Hepatocyte (in vitro differentiated cells): ENCODE data around the gene ZBED4. TPM values are rescaled to one million over a fixed set of nuclear protein-coding genes. Genes with fewer than 3 reads are reported as not detected.

Source experiments
- DNase-seq: peaks from one replicate; pipeline ENCODE4 v3.0.0-alpha.2; 2016; ENCODE audit warnings: low spot score
- H2AFZ ChIP-seq: fragments of 200-600 bp; sonication (generic); 2 replicates; pipeline ENCODE4 v1.6.0; 2016; ENCODE audit warnings: antibody characterized with exemption, mild to moderate bottlenecking
- H3K27ac ChIP-seq: fragments of 200-600 bp; sonication (generic); 2 replicates; pipeline ENCODE4 v1.5.1; 2016; ENCODE audit warnings: mild to moderate bottlenecking
- H3K27me3 ChIP-seq: fragments of 200-600 bp; sonication (generic); 2 replicates; pipeline ENCODE4 v1.6.1; 2016
- H3K36me3 ChIP-seq: fragments of 200-600 bp; sonication (generic); replicated peaks from 2 replicates; pipeline ENCODE4 v1.5.1; 2016; ENCODE audit warnings: low read depth; ENCODE audit not compliant: insufficient read depth
- H3K4me1 ChIP-seq: fragments of 200-600 bp; sonication (generic); 2 replicates; pipeline ENCODE4 v1.5.1; 2016; ENCODE audit warnings: mild to moderate bottlenecking, moderate library complexity; ENCODE audit not compliant: insufficient read depth
- H3K4me2 ChIP-seq: fragments of 200-600 bp; sonication (generic); 2 replicates; pipeline ENCODE4 v1.6.0; 2016
- H3K4me3 ChIP-seq: fragments of 200-600 bp; sonication (generic); 2 replicates; pipeline ENCODE4 v1.5.1; 2016; ENCODE audit warnings: mild to moderate bottlenecking
- H3K79me2 ChIP-seq: fragments of 200-600 bp; sonication (generic); 2 replicates; pipeline ENCODE4 v1.6.0; 2017; ENCODE audit warnings: mild to moderate bottlenecking
- H3K9me2 ChIP-seq: fragments of 200-600 bp; sonication (generic); replicated peaks from 2 replicates; pipeline ENCODE4 v1.6.0; 2017; ENCODE audit warnings: mild to moderate bottlenecking; ENCODE audit not compliant: insufficient read depth
- H3K9me3 ChIP-seq: fragments of 200-600 bp; sonication (generic); 2 replicates; pipeline ENCODE4 v1.5.1; 2016; ENCODE audit warnings: low read depth, mild to moderate bottlenecking
- H4K20me1 ChIP-seq: fragments of 200-600 bp; sonication (generic); 2 replicates; pipeline ENCODE4 v1.6.0; 2016; ENCODE audit warnings: mild to moderate bottlenecking; ENCODE audit not compliant: insufficient read depth, poor library complexity, severe bottlenecking
- EZH2 ChIP-seq: fragments of 200-600 bp; sonication (generic); IDR thresholded peaks from 2 replicates; pipeline ENCODE4 v1.6.1; 2016; ENCODE audit warnings: antibody characterized with exemption, mild to moderate bottlenecking, borderline replicate concordance
- EZH2phosphoT487 ChIP-seq: fragments of 200-600 bp; sonication (generic); IDR thresholded peaks from one replicate; pipeline ENCODE4 v1.6.1; 2018; ENCODE audit warnings: antibody characterized with exemption, mild to moderate bottlenecking, low read depth, moderate library complexity; ENCODE audit not compliant: unreplicated experiment, severe bottlenecking
- WGBS: methylation state at CpG from one replicate; pipeline ENCODE4 v1.1.6; 2016; ENCODE audit warnings: low lambda C conversion rate; ENCODE audit errors: missing lambda C conversion rate; 5-methylcytosine and 5-hydroxymethylcytosine counted together
- polyA plus RNA-seq: library from polyadenylated mRNA; unstranded; fragments of >200 nt; fragmentation: Nextera tagmentation; extraction: Ambion mirVana; gene quantifications from 2 replicates; pipeline ENCODE4 v1.2.1, GENCODE V29; 2016
- total RNA-seq: library from RNA; depleted of rRNA; stranded (reverse); fragments of >200 nt; gene quantifications from 2 replicates; pipeline ENCODE4 v1.2.3, GENCODE V29; 2014
- TF ChIP-seq, protein P1 (sequence below): fragments of 200-600 bp; sonication (generic); IDR thresholded peaks from 2 replicates; pipeline ENCODE4 v1.5.1; 2016; ENCODE audit warnings: antibody characterized with exemption, mild to moderate bottlenecking; ENCODE audit not compliant: poor library complexity

ZBED4 gene
- total and polyA plus RNA-seq, 2 experiments from 2014 or later = 14.9 to 16.3 TPM

DNA sequence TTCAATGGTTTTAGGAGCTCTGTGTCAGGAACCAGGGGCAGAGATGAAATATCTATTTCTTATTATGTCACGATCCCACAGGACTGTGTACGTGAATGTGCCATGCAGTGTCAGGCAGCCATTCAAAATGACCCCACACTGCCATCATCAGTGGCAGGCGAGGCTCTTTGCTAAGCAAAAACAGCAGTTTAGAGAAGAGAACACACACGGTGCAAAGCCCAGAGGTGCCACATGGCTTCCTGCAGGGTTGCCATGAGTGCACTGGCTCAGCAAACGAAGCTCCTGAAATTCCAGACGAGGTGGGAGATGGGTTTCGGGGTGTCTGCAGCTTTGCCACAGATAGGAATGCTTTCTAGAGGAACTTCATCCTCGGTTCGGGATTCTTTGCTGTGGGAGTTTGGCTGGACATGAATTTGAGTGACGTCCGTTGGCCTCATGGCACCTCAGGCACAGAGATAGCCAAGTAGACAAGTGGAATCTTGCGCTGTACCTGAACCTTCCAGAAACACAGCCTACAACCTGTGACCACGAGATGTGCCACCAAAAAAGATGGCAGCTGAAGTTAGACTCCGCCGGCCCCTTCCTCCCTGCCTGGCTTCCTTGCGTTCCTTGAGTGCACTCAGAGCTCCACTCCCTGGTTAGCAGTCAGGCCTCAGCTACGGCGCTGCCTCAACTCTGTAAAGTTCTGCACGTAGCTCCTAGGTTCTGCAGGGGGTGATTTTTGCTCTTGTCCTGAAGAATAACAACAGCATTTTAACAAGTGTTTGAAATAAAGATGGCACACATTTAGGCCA, 7.8 kb upstream of the ZBED4 start:
- H3K27me3 ChIP-seq = peaks cover 64% of the 10 kb centered on the region

DNA sequence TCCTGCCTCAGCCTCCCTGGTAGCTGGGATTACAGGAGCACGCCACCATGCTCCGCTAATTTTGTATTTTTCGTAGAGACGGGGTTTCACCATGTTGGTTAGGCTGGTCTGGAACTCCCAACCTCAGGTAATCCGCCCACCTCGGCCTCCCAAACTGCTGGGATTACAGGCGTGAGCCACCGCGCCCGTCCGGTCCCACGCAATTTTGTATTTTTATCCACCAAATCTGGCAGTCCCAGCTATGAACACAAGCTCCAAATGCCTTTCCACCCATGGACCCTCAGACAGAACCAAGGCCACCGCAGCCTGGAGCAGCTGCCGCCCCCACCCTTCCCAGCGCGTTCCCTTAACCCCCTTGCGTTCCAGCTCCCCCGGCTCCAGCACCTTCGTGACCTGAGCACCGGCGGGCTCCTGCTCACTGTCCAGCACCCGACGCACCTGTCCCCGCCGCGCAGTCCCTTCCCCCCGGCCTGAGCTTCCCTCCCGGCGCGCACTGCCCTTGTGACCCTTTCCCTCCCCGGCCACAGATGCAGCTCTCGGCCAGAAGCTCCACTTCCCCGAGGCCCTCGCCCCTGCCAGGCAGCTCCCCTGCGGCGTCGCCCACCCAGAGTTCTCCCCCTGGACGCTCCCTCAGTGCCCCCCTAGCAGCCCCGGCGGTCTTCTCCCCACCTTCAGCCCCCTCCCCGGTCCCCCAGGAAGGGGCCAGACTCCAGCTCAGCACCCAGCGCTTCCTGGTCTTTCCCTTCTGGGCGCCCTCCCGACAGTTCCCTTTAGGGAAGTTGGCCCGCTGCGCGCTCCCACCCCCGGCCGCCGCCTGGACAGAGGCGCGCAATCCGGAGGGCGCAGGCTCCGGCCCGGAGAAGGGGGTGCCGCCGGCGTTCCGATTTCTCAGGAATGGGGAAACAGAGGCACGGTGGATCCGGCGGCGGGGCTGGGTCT, 5.6 kb upstream of the ZBED4 start:
- H3K4me3 ChIP-seq = peak overlapping the region; percentile 42
- no peaks in the 10 kb centered on the region for H4K20me1 ChIP-seq
- no peak overlapping the region for H3K27ac ChIP-seq
- H2AFZ ChIP-seq = peak overlapping the region; percentile 66
- WGBS = 27% methylated on average over 34 of the region's 64 CpGs
- no peak for DNase-seq
- peaks cover 64% of the 10 kb centered on the region for H3K27me3 ChIP-seq
- no peaks in the 10 kb centered on the region for H3K9me3 ChIP-seq
- no peaks in the 10 kb centered on the region for H3K9me2 ChIP-seq
- H3K4me2 ChIP-seq = peak overlapping the region; percentile 98
- no peaks in the 10 kb centered on the region for H3K36me3 ChIP-seq
- H3K79me2 ChIP-seq = no peaks in the 10 kb centered on the region
- peaks cover 16% of the 10 kb centered on the region for H3K4me1 ChIP-seq
- TF ChIP-seq, protein P1, sequence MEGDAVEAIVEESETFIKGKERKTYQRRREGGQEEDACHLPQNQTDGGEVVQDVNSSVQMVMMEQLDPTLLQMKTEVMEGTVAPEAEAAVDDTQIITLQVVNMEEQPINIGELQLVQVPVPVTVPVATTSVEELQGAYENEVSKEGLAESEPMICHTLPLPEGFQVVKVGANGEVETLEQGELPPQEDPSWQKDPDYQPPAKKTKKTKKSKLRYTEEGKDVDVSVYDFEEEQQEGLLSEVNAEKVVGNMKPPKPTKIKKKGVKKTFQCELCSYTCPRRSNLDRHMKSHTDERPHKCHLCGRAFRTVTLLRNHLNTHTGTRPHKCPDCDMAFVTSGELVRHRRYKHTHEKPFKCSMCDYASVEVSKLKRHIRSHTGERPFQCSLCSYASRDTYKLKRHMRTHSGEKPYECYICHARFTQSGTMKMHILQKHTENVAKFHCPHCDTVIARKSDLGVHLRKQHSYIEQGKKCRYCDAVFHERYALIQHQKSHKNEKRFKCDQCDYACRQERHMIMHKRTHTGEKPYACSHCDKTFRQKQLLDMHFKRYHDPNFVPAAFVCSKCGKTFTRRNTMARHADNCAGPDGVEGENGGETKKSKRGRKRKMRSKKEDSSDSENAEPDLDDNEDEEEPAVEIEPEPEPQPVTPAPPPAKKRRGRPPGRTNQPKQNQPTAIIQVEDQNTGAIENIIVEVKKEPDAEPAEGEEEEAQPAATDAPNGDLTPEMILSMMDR = no peak
- TF ChIP-seq EZH2 (no peak), EZH2phosphoT487 (peak; percentile 41)

More for the DNA sequence above, 7.8 kb upstream of the ZBED4 start:
- no peak for DNase-seq
- H3K9me2 ChIP-seq = no peaks in the 10 kb centered on the region
- peaks cover 9% of the 10 kb centered on the region for H3K4me1 ChIP-seq
- WGBS = 85% methylated on average over 19 of the region's 19 CpGs
- no peak overlapping the region for H3K27ac ChIP-seq
- no peak overlapping the region for H3K4me2 ChIP-seq
- H3K79me2 ChIP-seq = no peaks in the 10 kb centered on the region
- H4K20me1 ChIP-seq = no peaks in the 10 kb centered on the region
- H3K4me3 ChIP-seq = no peak overlapping the region
- no peak for TF ChIP-seq EZH2
- no peak for TF ChIP-seq EZH2phosphoT487
- TF ChIP-seq, protein P1 = no peak
- H3K9me3 ChIP-seq = no peaks in the 10 kb centered on the region
- no peak overlapping the region for H2AFZ ChIP-seq
- H3K36me3 ChIP-seq = no peaks in the 10 kb centered on the region

DNA sequence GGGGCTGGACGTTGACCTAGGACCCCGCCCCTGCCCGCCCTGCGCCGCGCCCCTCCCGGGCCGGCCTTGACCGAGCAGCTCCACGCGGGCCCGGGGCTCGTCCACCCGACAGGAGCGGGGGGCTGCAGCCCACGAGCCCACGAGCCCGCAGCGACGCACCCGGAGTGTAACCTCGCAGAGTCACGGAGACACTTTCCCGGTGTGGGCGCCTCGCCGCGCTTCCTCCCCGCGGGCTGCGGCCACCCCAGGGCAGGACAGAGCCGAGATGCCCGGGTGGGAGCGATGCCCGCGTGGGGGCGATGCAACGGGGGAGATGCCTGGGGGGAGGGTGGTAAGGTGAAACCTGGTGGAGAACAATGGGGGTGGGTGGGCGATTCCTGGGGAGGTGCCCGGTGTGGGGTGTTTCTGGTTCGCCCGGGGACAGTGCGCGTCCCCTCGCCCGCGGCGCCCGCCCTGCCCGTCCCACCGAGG, 4.9 kb upstream of the ZBED4 start:
- no peaks in the 10 kb centered on the region for H3K9me3 ChIP-seq
- H3K27ac ChIP-seq = no peak overlapping the region
- peaks cover 64% of the 10 kb centered on the region for H3K27me3 ChIP-seq
- H3K79me2 ChIP-seq = no peaks in the 10 kb centered on the region
- H3K36me3 ChIP-seq = no peaks in the 10 kb centered on the region
- peak overlapping the region; percentile 66 for H2AFZ ChIP-seq
- peak overlapping the region; percentile 98 for H3K4me2 ChIP-seq
- H3K9me2 ChIP-seq = no peaks in the 10 kb centered on the region
- TF ChIP-seq EZH2 (no peak), EZH2phosphoT487 (peak; percentile 33)
- TF ChIP-seq, protein P1 = no peak
- peaks cover 16% of the 10 kb centered on the region for H3K4me1 ChIP-seq
- no peaks in the 10 kb centered on the region for H4K20me1 ChIP-seq
- H3K4me3 ChIP-seq = peak overlapping the region; percentile 42
- no peak for DNase-seq
- 1% methylated on average over 29 of the region's 51 CpGs for WGBS
